HEK293 (cell line): ENCODE results near the gene DDX10.

Source experiments
- OSR2 ChIP-seq: fragments of 450-650 bp; formaldehyde crosslinking; IDR thresholded peaks from 2 replicates; pipeline ENCODE4 v1.5.1; 2016; ENCODE audit warnings: missing biosample characterization, missing genetic modification characterization
- SP2 ChIP-seq: fragments of 450-650 bp; formaldehyde crosslinking; IDR thresholded peaks from 2 replicates; pipeline ENCODE4 v1.5.1; 2016; ENCODE audit warnings: missing biosample characterization, missing genetic modification characterization
- TCF7L2 ChIP-seq: IDR thresholded peaks from 2 replicates; pipeline ENCODE4 v1.6.1; 2011; ENCODE audit warnings: low read depth, mild to moderate bottlenecking, inconsistent platforms, low read length, moderate library complexity, borderline replicate concordance
- ZNF121 ChIP-seq: fragments of 450-650 bp; formaldehyde crosslinking; IDR thresholded peaks from 2 replicates; pipeline ENCODE4 v1.5.1; 2016; ENCODE audit warnings: missing biosample characterization, missing genetic modification characterization
- TF ChIP-seq, protein P1 (sequence below): fragments of 450-650 bp; formaldehyde crosslinking; IDR thresholded peaks from 2 replicates; pipeline ENCODE4 v1.5.1; 2016; ENCODE audit warnings: missing biosample characterization, missing genetic modification characterization
- TF ChIP-seq, protein P2 (sequence below): fragments of 450-650 bp; formaldehyde crosslinking; IDR thresholded peaks from 2 replicates; pipeline ENCODE4 v1.5.1; 2016; ENCODE audit warnings: missing biosample characterization, missing genetic modification characterization
- TF ChIP-seq, protein P3 (sequence below): fragments of 450-650 bp; formaldehyde crosslinking; IDR thresholded peaks from 2 replicates; pipeline ENCODE4 v1.5.1; 2016; ENCODE audit warnings: missing biosample characterization, missing genetic modification characterization

DNA sequence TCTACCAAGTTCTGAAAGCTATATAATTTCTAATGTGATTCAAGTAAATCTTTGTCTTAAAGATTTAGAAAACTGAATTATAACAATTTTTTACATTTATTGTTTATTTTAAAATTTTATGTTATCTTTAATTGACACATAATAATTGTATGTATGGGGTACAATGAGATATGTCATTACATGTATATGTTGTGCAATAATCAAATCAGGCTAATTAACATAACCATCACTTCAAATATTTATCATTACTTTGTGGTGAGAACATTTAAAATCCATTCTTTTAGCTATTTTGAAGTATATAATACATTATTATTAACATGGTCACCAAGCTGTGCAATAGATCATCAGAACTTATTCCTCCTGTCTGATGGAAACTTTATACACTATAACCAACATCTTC, 181.1 kb downstream of the DDX10 start:
- TF ChIP-seq SP2 (tag by site-specific recombination) (no peak), ZNF121 (no peak), OSR2 (tag by site-specific recombination) (no peak), TCF7L2 (no peak)
- TF ChIP-seq, protein P1, sequence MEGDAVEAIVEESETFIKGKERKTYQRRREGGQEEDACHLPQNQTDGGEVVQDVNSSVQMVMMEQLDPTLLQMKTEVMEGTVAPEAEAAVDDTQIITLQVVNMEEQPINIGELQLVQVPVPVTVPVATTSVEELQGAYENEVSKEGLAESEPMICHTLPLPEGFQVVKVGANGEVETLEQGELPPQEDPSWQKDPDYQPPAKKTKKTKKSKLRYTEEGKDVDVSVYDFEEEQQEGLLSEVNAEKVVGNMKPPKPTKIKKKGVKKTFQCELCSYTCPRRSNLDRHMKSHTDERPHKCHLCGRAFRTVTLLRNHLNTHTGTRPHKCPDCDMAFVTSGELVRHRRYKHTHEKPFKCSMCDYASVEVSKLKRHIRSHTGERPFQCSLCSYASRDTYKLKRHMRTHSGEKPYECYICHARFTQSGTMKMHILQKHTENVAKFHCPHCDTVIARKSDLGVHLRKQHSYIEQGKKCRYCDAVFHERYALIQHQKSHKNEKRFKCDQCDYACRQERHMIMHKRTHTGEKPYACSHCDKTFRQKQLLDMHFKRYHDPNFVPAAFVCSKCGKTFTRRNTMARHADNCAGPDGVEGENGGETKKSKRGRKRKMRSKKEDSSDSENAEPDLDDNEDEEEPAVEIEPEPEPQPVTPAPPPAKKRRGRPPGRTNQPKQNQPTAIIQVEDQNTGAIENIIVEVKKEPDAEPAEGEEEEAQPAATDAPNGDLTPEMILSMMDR (tag by site-specific recombination), result no peak
- TF ChIP-seq, protein P2, sequence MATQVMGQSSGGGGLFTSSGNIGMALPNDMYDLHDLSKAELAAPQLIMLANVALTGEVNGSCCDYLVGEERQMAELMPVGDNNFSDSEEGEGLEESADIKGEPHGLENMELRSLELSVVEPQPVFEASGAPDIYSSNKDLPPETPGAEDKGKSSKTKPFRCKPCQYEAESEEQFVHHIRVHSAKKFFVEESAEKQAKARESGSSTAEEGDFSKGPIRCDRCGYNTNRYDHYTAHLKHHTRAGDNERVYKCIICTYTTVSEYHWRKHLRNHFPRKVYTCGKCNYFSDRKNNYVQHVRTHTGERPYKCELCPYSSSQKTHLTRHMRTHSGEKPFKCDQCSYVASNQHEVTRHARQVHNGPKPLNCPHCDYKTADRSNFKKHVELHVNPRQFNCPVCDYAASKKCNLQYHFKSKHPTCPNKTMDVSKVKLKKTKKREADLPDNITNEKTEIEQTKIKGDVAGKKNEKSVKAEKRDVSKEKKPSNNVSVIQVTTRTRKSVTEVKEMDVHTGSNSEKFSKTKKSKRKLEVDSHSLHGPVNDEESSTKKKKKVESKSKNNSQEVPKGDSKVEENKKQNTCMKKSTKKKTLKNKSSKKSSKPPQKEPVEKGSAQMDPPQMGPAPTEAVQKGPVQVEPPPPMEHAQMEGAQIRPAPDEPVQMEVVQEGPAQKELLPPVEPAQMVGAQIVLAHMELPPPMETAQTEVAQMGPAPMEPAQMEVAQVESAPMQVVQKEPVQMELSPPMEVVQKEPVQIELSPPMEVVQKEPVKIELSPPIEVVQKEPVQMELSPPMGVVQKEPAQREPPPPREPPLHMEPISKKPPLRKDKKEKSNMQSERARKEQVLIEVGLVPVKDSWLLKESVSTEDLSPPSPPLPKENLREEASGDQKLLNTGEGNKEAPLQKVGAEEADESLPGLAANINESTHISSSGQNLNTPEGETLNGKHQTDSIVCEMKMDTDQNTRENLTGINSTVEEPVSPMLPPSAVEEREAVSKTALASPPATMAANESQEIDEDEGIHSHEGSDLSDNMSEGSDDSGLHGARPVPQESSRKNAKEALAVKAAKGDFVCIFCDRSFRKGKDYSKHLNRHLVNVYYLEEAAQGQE (tag by site-specific recombination), result no peak
- TF ChIP-seq, protein P3, sequence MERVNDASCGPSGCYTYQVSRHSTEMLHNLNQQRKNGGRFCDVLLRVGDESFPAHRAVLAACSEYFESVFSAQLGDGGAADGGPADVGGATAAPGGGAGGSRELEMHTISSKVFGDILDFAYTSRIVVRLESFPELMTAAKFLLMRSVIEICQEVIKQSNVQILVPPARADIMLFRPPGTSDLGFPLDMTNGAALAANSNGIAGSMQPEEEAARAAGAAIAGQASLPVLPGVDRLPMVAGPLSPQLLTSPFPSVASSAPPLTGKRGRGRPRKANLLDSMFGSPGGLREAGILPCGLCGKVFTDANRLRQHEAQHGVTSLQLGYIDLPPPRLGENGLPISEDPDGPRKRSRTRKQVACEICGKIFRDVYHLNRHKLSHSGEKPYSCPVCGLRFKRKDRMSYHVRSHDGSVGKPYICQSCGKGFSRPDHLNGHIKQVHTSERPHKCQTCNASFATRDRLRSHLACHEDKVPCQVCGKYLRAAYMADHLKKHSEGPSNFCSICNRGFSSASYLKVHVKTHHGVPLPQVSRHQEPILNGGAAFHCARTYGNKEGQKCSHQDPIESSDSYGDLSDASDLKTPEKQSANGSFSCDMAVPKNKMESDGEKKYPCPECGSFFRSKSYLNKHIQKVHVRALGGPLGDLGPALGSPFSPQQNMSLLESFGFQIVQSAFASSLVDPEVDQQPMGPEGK (tag by site-specific recombination), result no peak
